Keratinocyte (primary cell): ENCODE results near the gene MEGF11.

Source experiments
- EZH2 ChIP-seq: IDR thresholded peaks from one replicate; pipeline ENCODE4 v1.6.1; 2012; ENCODE audit warnings: inconsistent platforms, mild to moderate bottlenecking, low read length, moderate library complexity
- TF ChIP-seq, protein P1 (sequence below), 3 experiments: IDR thresholded peaks in 1 of 3; conservative IDR thresholded peaks in 1 of 3; optimal IDR thresholded peaks in 1 of 3; 2 replicates in 2 of 3; 3 replicates in 1 of 3; pipeline versions ENCODE3 to v1.5.1; 2011; ENCODE audit warnings: low read length in 3 of 3, mild to moderate bottlenecking in 3 of 3, moderate library complexity in 2 of 3, control low read depth in 1 of 3, inconsistent platforms in 1 of 3; ENCODE audit not compliant: insufficient read depth in 2 of 3; ENCODE audit errors: extremely low read depth in 1 of 3

DNA sequence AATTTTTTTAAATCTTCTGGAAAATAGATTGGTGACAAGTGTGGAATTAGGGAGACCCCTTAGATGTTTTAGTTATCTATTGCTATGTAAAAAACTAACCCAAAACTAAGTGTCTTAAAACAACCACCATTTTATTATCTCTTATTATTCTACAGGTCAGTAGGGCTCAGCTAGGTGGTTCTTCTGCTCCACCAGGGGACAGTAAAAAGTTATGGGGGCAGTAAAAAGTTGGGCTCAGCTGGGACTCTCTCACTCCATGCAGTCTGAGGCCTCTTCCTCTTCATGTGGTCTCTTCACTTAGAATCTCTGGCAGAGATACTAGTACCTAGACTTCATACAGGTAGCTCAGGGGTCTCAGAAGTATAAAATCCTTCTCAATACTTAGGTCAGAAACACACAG is 21.8 kb upstream of the MEGF11 start:
- TF ChIP-seq, protein P1, sequence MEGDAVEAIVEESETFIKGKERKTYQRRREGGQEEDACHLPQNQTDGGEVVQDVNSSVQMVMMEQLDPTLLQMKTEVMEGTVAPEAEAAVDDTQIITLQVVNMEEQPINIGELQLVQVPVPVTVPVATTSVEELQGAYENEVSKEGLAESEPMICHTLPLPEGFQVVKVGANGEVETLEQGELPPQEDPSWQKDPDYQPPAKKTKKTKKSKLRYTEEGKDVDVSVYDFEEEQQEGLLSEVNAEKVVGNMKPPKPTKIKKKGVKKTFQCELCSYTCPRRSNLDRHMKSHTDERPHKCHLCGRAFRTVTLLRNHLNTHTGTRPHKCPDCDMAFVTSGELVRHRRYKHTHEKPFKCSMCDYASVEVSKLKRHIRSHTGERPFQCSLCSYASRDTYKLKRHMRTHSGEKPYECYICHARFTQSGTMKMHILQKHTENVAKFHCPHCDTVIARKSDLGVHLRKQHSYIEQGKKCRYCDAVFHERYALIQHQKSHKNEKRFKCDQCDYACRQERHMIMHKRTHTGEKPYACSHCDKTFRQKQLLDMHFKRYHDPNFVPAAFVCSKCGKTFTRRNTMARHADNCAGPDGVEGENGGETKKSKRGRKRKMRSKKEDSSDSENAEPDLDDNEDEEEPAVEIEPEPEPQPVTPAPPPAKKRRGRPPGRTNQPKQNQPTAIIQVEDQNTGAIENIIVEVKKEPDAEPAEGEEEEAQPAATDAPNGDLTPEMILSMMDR (optimal IDR thresholded peaks at IDR 0.05 in 1 of 3, IDR thresholded peaks at IDR 0.05 in 1 of 3, conservative IDR thresholded peaks at IDR 0.05 in 1 of 3; ENCODE audit: extremely low read depth in 1 of 3, insufficient read depth in 2 of 3, low read length in 3 of 3), result no peak
- TF ChIP-seq EZH2, result no peak
